ENCODE measurements around the gene DPAGT1. TPM values are rescaled to one million over a fixed set of nuclear protein-coding genes. Genes with fewer than 3 reads are reported as not detected.

Gene DPAGT1
- total and polyA plus RNA-seq, 7 donors, result 4.2 to 44.6 (median 16.6) TPM

DNA sequence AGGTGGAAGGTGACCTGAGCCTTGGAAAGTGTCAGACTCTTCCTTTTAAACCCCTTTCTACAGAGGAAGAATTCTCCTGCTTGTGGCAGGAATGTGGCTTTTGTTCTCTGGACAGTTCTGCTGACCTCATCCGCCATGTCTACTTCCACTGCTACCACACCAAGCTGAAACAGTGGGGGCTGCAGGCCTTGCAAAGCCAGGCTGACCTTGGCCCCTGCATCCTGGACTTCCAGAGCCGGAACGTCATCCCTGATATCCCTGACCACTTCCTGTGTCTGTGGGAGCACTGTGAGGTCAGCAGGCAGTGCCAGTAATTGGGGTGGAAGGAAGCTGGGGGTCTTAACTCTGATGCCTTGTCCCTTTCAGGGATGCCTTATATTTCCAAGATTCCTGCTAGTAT, 29.0 kb upstream of the DPAGT1 start:
- no peak for DNase-seq

GRCh38 chr11:119126675-119127268, 25.1 kb upstream of the DPAGT1 start:
- intact Hi-C loops (cut with DNase I), result no loop called here

More for the DNA sequence above, 29.0 kb upstream of the DPAGT1 start:
- intact Hi-C loops (cut with DNase I), result no loop called here
- Histone ChIP-seq H3K4me1 (peaks cover 0 to 4% (median 0%) of the 10 kb centered on the region in 4 donors), H3K4me3 (no peak overlapping the region), H3K9me3 (no peaks in the 10 kb centered on the region), H3K27me3 (no peaks in the 10 kb centered on the region), H3K36me3 (peaks cover 47 to 86% (median 56%) of the 10 kb centered on the region in 4 donors), H3K27ac (no peak overlapping the region)
- WGBS, 2 donors, result 79 to 80% methylated on average over 3 of the region's 3 CpGs
- TF ChIP-seq CTCF (IDR thresholded peaks at IDR 0.05) (no peak), EP300 (IDR thresholded peaks at IDR 0.05) (no peak), POLR2AphosphoS5 (IDR thresholded peaks at IDR 0.05) (no peak)

DNA sequence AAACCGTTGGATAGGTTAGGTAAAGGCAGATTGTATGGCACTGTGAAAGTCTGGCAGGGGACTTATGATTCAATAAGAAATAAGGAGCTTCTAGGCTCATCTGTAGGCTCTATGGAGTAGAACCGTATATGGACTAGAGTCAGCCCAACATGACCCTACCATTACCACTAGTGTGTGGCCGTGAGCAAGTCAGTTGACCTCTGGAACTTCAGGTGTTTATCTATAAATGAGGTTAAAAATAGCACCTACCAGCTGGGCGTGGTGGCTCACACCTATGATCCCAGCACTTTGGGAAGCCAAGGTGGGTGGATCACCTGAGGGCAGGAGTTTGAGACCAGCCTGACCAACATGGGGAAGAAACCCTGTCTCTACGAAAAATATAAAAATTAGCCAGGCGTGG, 24.2 kb upstream of the DPAGT1 start:
- Histone ChIP-seq H3K9me3 (no peaks in the 10 kb centered on the region), H3K4me3 (no peak overlapping the region), H3K27me3 (no peaks in the 10 kb centered on the region), H3K27ac (no peak overlapping the region), H3K4me1 (peaks cover 0 to 18% (median 11%) of the 10 kb centered on the region in 4 donors), H3K36me3 (peaks cover 17 to 59% (median 28%) of the 10 kb centered on the region in 4 donors)
- WGBS, 2 donors, result 53 to 78% methylated on average over 6 of the region's 6 CpGs
- intact Hi-C loops (cut with DNase I), result no loop called here
- DNase-seq, result no peak
- no peak for TF ChIP-seq CTCF (IDR thresholded peaks at IDR 0.05)

More at GRCh38 chr11:119126675-119127268, 25.1 kb upstream of the DPAGT1 start:
- 59 to 69% methylated on average over 5 of the region's 5 CpGs for WGBS, 2 donors
- Histone ChIP-seq H3K4me3 (no peak overlapping the region), H3K36me3 (peaks cover 26 to 68% (median 37%) of the 10 kb centered on the region in 4 donors), H3K27me3 (no peaks in the 10 kb centered on the region), H3K27ac (peak overlapping the region in 1 of 4 donors; percentile 4), H3K4me1 (peaks cover 0 to 14% (median 11%) of the 10 kb centered on the region in 4 donors), H3K9me3 (no peaks in the 10 kb centered on the region)
- TF ChIP-seq EP300 (IDR thresholded peaks at IDR 0.05), result no peak
- TF ChIP-seq POLR2A (IDR thresholded peaks at IDR 0.05), result no peak
- TF ChIP-seq POLR2AphosphoS5 (IDR thresholded peaks at IDR 0.05), result no peak
- no peak for TF ChIP-seq CTCF (IDR thresholded peaks at IDR 0.05)
- DNase-seq, result no peak

- Histone ChIP-seq H3K9me3 (no peaks in the 10 kb centered on the region), H3K27ac (peak overlapping the region; percentile 84 to 90 (median 84)), H3K27me3 (no peaks in the 10 kb centered on the region), H3K36me3 (peaks cover 0 to 21% (median 6%) of the 10 kb centered on the region in 4 donors), H3K4me3 (peak overlapping the region; percentile 68 to 88 (median 80)), H3K4me1 (peaks cover 0 to 21% (median 17%) of the 10 kb centered on the region in 4 donors)
- no peak for DNase-seq
- TF ChIP-seq POLR2AphosphoS5 (IDR thresholded peaks at IDR 0.05) (no peak), CTCF (IDR thresholded peaks at IDR 0.05) (no peak), POLR2A (IDR thresholded peaks at IDR 0.05) (no peak), EP300 (IDR thresholded peaks at IDR 0.05) (no peak)
- 0% methylated on average over 20 of the region's 20 CpGs for WGBS, 2 donors
- intact Hi-C loops (cut with DNase I), result loop anchor here (2.0 kb wide), 1 partner anchor 15 kb away; the partner anchor contains the start of gene C2CD2L
Measured at GRCh38 chr11:119121811-119122124, 20.1 kb upstream of the DPAGT1 start.

Measured in sigmoid colon (tissue), 7 donors.